Mucosa of gallbladder (tissue), 1 donor: ENCODE data around the gene ALG8. TPM values are rescaled to one million over a fixed set of nuclear protein-coding genes. Genes with fewer than 3 reads are reported as not detected.
A peak's percentile ranks its signal among the peaks of the same experiment; 100 is the strongest.
"Not testable (repeated sequence)": the region's sequence is repeated elsewhere in the genome, so short reads cannot be mapped to it uniquely, and the experiment has no call there.

Experiments used
- DNase-seq: peaks from one replicate; pipeline ENCODE4 v3.0.0-alpha.2; 2020; ENCODE audit warnings: low spot score
- total RNA-seq: library from RNA; stranded (reverse); gene quantifications from one replicate; pipeline ENCODE4 v1.2.1, GENCODE V29; 2021
- donor health status: DM: no; HTN: no; CAD: no.

ALG8 gene
- total RNA-seq = 33.3 TPM

DNA sequence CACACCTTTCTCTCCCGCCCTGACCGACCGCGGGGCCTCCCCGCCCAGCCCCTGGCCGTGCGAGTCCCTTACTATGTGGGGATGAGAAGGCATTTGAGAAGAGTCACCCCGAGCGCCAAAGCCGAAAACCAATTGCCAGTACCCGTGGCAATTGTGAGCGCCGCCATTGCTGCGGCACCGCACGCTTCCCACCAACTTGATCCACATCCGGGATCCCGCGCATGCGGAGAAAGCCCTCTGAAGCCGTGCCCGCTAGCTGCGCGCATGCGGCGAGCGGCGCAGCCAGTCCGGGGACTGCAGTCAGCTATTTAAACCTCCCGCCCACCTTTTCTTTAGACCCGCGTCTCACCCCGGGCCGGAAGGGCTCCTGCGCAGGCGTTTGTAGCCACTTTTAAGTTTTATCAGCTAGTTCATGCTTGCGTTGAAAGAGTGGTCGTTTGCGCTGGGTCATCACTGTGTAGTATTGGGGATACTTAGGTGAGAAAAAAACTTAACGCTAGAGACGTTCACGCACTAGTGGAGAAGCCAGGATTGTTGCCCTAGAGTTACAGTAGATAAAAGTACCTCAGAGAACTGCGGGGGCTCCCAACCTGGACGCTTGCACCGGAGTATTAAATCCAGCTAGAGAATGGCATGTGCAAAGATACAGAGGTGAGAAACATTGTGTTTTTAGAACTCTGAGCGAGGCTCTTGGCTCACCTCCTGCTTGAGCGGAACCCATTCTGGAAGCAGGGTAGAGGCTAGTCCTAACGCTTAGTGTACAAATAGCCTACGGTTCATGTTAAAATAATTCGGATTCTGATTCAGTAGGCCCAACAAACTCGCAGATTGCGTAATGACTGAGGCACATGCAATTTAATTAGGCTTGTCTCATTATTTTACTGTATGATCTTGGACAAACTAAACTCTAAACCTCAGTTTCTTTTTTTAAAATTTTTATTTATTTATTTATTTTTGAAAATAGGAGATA, at the start of gene ALG8:
TSS of gene ALG8 (minus strand) at position 205 of the 970 bp plus-strand sequence. CDS start at position 167, 38 bp downstream.
- peak; percentile 97 for DNase-seq

GRCh38 chr11:78188286-78189173, 49.1 kb upstream of the ALG8 start, which contains the start of the genes KCTD21 and USP35:
KCTD21 (minus strand) TSS chr11:78188626; CDS start chr11:78174554, 14,072 bp downstream.
USP35 (plus strand) TSS chr11:78188919; CDS start chr11:78196246, 7,327 bp downstream.
- DNase-seq = peak; percentile 97

GRCh38 chr11:78187366-78188285, 48.2 kb upstream of the ALG8 start:
- no peak for DNase-seq

DNA sequence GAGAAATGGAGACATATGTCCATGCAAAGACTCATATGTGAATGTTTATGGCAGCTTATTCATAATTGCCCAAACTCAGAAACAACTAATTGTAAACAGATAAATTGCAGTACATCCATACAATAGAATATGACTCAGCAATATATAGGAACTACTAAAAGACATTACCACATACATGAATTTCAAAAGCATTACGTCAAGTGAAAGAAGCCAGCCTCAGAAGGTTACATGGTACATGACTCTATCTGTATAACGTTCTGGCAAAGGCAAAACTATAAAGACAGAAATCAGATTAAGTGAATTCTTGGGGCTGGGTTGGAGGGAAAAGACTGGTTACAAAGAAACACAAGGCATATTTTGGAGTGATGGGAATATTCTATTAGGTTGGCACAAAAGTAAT, 41.8 kb upstream of the ALG8 start:
- DNase-seq = no peak

- DNase-seq = no peak
Measured at GRCh38 chr11:78180751-78181150, 41.3 kb upstream of the ALG8 start.

DNA sequence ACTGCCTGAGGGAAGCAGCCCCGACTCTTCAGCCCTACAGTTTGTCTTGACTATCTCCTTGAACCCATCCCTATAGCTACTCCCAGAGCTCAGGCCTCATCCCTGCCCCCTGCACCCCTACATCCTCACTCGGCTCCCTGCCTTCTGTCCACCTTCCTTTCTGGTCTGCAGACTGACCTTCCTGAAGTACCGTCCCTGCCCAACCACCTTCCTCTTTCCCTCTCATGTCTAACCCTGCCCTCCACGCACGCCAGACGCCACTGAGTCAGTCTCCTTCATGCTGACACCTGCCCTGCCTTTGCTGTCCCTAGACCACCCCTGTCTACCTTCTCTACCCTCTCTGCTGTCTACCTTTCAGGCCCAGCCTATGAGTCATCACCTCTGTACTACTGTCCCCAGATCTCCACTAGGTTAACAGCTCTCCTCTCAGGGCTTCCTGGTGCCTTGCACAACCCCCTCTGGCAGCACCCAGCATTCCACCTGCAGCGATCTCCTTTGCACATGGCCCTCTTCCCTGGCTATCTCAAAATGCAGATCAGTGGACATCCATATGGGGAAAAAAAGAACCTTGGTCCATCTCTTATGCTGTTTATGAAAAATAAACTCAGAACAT, 40.1 kb upstream of the ALG8 start:
- no peak for DNase-seq

DNA sequence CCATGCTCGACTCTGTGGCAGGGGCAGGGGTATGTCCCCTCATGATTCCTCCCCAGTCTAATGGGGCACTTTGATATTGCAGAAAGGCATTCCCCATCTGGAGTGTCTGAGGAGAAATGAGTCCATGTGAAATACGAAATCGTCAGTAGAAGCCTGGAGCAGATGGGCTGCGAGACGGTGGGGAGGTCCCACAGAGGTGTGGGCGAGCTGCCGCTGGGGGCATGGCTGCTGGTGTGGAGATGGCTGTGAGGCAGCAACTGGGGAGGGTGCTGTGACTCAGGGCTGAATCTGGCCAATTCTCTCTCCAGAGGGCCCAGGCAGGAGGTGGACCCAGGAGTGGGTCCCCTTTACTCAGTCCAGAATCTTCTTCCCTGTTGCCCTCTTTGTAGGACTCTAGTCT, 37.8 kb upstream of the ALG8 start:
- no peak for DNase-seq

DNA sequence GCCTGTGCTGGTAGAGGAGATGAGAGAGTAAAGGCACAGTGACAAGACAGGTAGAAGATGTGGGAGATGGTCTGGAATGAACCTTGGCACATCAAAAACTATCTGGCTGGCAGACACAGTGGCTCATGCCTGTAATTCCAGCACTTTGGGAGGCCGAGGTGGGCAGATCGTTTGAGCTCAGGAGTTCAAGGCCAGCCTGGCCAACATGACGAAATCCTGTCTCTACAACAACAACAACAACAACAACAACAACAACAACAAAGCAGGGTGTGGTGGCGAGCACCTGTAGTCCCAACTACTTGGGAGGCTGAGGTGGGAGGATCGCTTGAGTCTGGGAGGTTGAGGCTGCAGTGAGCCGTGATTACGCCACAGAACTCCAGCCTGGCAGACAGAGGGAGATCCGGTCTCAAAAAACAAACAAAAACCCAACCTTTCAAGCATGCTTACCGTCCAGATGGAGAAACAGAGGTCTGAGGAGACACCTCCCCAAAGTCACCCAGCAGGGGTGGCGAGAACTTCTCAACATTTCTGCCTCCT, 37.2 kb upstream of the ALG8 start:
- DNase-seq = no peak

- DNase-seq = not testable (repeated sequence)
Measured at GRCh38 chr11:78175862-78176261, 36.4 kb upstream of the ALG8 start.

GRCh38 chr11:78171951-78172350, 32.5 kb upstream of the ALG8 start:
- no peak for DNase-seq

GRCh38 chr11:78170874-78171549, 31.6 kb upstream of the ALG8 start:
- DNase-seq = no peak

DNA sequence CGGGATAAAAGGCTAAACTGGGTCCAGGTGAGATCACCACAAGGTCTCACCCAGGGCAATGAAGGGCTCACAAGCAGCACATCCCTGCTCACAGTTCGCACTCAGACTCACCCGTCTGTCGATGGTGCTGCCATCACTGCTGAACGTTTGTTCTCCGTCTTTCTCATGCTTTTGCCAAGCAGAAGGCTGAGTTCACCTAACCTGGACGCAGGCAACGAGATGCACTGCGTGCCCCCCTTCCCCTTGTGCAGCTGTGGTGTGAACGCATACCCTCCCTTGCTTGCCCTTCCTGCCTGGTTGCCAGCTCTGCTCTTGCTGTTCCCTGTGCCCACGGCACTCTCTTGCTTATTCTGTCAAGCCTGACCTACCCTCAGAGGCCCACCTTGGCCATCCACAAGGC, 31.0 kb upstream of the ALG8 start:
- no peak for DNase-seq

DNA sequence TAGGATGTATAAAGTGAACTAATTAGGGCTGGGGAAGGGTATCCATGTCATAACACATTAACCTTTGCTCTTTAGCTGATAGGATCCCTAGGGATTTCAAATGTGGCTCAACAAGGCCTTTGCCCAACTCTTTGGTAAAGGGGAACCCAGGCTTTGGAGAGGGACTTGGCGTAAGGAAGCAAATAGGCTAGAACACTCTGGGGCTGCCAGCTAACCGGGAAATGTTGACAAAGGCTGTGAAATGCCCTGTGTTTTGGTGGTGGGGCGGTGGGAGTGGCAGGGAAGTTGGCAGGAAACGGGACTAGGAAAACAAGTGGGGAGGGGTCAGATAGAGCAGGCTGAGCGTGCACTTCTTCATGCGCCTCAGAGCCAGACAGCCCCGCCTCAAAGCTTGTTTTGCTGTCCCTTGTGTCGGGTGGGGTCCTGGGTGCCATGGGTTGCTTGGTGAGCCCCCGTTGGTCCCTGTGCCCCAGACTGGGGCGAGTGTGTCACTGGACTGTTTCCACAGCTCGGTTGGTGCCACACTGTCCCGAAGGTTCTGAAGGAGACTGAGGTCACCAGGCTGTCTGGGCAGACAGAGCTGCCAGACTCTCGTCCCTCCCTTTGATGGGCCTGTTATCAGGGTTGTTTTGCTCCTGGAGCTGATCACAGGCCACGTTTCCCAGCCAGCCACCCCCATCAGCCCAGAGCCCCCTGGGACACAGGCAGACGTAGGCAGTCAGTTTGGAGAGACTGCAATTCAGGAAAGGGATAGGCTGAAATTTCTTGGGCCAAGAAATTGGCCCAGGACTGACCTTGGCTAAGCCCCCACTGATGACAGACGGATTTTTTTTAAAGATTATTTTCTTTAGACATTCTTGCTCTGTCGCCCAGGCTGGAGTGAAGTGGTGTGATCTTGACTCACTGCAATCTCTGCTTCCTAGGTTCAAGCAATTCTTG, 29.4 kb upstream of the ALG8 start:
- DNase-seq = peak; percentile 58

DNA sequence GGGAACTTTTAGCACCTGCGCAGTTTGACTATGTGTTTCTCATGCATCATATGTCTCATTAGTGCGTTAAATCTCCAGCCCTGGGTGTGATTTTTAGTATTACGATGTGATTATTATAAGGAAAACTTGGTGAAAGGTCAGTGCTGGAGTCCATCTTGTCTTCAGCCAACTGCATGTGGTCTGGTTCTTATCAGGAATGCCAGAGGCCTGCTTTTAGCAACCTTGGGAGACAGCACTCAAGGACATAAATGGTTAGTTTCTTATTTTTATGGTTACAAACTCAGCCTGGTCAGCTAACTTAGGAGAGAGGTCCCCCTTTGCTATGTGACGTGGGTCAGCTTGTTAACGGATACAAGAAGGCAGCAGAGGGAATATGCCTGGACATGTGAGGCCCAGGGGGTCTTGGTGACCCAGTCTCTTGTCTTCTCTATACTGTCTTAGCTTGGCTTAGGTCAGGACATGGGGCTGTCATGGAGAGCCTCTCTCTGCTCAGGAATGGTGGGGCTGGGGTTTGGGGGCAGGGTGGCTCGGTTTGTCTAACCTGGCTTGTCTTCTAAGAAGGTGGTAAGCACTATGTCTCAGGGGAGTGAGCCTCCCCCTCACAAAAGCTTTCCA, 27.5 kb upstream of the ALG8 start:
- DNase-seq = no peak

- DNase-seq = no peak
Measured at GRCh38 chr11:78164471-78164870, 25.0 kb upstream of the ALG8 start.

- DNase-seq = no peak
Measured at GRCh38 chr11:78163828-78164227, 24.4 kb upstream of the ALG8 start.

DNA sequence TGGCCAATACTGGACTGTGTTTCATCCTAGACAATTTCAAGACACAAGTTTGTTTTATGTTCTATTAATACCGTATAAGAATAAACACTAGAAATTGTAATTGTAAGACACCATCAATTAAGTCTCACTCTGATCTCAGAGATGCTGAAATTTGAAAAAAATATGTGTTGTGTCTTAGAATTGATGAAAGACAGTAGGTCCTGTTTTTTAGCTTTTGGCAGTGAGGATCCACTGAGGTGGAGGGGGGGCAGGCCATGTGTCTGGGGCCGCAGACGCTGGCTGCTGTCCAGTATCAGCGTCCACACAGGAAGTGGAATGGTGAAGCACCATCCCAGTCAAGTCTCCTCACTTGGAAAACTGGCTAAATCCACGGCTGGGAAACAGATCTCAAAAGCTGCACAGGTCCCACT, 22.5 kb upstream of the ALG8 start:
- DNase-seq = peak; percentile 60

DNA sequence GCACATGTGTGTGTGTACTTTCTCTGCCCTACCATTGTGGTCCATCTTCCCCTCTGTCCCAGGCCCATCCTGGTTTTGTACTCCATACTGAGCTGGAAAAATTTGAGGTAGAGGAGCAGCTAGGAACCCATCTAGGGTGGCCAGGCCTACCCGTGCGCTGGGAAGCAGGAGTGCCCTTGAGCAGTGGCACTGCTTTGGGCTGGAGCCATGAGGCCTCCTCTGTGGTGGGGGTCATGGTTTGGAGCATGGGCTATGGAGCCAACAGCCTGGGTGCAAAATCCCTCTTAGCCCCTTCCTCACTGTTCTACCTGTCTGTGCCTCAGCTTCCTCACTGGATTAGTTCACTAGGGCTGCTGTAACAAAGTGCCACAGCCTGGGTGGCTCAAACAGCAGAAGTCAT, 21.9 kb upstream of the ALG8 start:
- no peak for DNase-seq
